ENCODE data around the gene CST9.

DNA sequence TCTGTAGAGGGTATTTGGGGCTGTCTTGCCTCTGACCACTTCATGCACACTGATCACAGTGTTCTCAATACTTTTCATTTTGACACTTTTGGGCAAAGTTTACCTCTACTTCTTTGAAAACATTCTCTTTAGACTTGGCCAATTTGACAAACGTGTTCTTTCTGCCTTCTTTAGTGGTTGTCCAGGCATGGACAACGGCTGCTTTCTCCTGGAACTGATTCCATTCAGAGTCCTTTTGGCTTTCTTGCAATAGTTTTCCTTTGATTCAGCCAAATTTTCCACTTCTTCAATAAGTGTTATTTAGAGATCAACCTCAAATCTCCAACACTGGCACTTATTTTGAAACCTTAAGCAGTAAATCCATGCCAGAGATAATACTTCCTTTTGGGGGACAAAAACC, 6.7 kb upstream of the CST9 start:
- TF ChIP-seq POLR2A (IDR thresholded peaks at IDR 0.05; ENCODE audit: borderline replicate concordance, extremely low read depth, insufficient read depth, insufficient read length) (no peak), ZNF274 (IDR thresholded peaks at IDR 0.05; ENCODE audit: low read depth, low read length) (no peak)
- TF ChIP-seq, protein P1, sequence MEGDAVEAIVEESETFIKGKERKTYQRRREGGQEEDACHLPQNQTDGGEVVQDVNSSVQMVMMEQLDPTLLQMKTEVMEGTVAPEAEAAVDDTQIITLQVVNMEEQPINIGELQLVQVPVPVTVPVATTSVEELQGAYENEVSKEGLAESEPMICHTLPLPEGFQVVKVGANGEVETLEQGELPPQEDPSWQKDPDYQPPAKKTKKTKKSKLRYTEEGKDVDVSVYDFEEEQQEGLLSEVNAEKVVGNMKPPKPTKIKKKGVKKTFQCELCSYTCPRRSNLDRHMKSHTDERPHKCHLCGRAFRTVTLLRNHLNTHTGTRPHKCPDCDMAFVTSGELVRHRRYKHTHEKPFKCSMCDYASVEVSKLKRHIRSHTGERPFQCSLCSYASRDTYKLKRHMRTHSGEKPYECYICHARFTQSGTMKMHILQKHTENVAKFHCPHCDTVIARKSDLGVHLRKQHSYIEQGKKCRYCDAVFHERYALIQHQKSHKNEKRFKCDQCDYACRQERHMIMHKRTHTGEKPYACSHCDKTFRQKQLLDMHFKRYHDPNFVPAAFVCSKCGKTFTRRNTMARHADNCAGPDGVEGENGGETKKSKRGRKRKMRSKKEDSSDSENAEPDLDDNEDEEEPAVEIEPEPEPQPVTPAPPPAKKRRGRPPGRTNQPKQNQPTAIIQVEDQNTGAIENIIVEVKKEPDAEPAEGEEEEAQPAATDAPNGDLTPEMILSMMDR (IDR thresholded peaks at IDR 0.05 in 2 of 3, conservative IDR thresholded peaks at IDR 0.05 in 1 of 3; ENCODE audit: borderline replicate concordance in 1 of 3, insufficient read depth in 1 of 3, low read depth in 2 of 3, low read length in 2 of 3): no peak

All from HCT116 (cell line).